RPMI8226 (cell line): ENCODE data around the gene ZFP36L2.
A peak's percentile ranks its signal among the peaks of the same experiment; 100 is the strongest.

Source experiments
- DNase-seq: peaks from one replicate; pipeline ENCODE4 v3.0.0-alpha.2; 2015

Gene ZFP36L2

GRCh38 chr2:43226558-43226954 lies at the start of gene ZFP36L2:
ZFP36L2 (minus strand) TSS chr2:43226606; CDS start chr2:43226315, 291 bp downstream.
- peak; percentile 97 for DNase-seq

GRCh38 chr2:43274721-43275120 lies 48.3 kb upstream of the ZFP36L2 start:
- no peak for DNase-seq

- no peak for DNase-seq
These were observed 47.6 kb upstream of the ZFP36L2 start for GRCh38 chr2:43274055-43274454.

- DNase-seq = no peak
These were observed 47.1 kb upstream of the ZFP36L2 start for GRCh38 chr2:43273529-43273928.

GRCh38 chr2:43270930-43271615 lies 44.7 kb upstream of the ZFP36L2 start:
- DNase-seq = no peak

GRCh38 chr2:43270461-43270860 lies 44.1 kb upstream of the ZFP36L2 start:
- no peak for DNase-seq

GRCh38 chr2:43269706-43270105 lies 43.3 kb upstream of the ZFP36L2 start:
- no peak for DNase-seq

GRCh38 chr2:43269074-43269572 lies 42.7 kb upstream of the ZFP36L2 start:
- no peak for DNase-seq

GRCh38 chr2:43268066-43268953 lies 41.9 kb upstream of the ZFP36L2 start:
- no peak for DNase-seq

- DNase-seq = no peak
These were observed 41.0 kb upstream of the ZFP36L2 start for GRCh38 chr2:43267381-43267780.

- peak; percentile 42 for DNase-seq
These were observed 40.3 kb upstream of the ZFP36L2 start for GRCh38 chr2:43266711-43267111.

- no peak for DNase-seq
These were observed 39.0 kb upstream of the ZFP36L2 start for GRCh38 chr2:43265421-43265820.

GRCh38 chr2:43265001-43265400 lies 38.6 kb upstream of the ZFP36L2 start:
- DNase-seq = no peak

GRCh38 chr2:43262951-43263350 lies 36.5 kb upstream of the ZFP36L2 start:
- DNase-seq = no peak

- no peak for DNase-seq
These were observed 35.8 kb upstream of the ZFP36L2 start for GRCh38 chr2:43262239-43262638.

- DNase-seq = no peak
These were observed 33.1 kb upstream of the ZFP36L2 start for GRCh38 chr2:43259512-43259911.

- DNase-seq = no peak
These were observed 32.2 kb upstream of the ZFP36L2 start for GRCh38 chr2:43258547-43259156.

GRCh38 chr2:43255296-43255910 lies 29.0 kb upstream of the ZFP36L2 start:
- DNase-seq = no peak

- DNase-seq = no peak
These were observed 27.9 kb upstream of the ZFP36L2 start for GRCh38 chr2:43254331-43254730.

- no peak for DNase-seq
These were observed 24.8 kb upstream of the ZFP36L2 start for GRCh38 chr2:43251171-43251731.

GRCh38 chr2:43250015-43250414 lies 23.6 kb upstream of the ZFP36L2 start:
- DNase-seq = no peak

- no peak for DNase-seq
These were observed 22.2 kb upstream of the ZFP36L2 start for GRCh38 chr2:43248621-43249020.

- no peak for DNase-seq
These were observed 20.2 kb upstream of the ZFP36L2 start for GRCh38 chr2:43246641-43247040.
